H1 (cell line): ENCODE results near the gene ATG4C. TPM values are rescaled to one million over a fixed set of nuclear protein-coding genes. Genes with fewer than 3 reads are reported as not detected.

Source experiments
- CHD7 ChIP-seq: fragments of 300-600 bp; sonication (generic); IDR thresholded peaks from 2 replicates; pipeline ENCODE4 v1.7.1; 2012; ENCODE audit warnings: low read length, moderate library complexity, mild to moderate bottlenecking, inconsistent platforms; ENCODE audit not compliant: insufficient replicate concordance
- EP300 ChIP-seq, 2 experiments: IDR thresholded peaks; 1 replicate in 1 of 2; 2 replicates in 1 of 2; pipeline ENCODE4 v1.6.1; 2011 to 2012; ENCODE audit warnings: low read depth in 2 of 2, low read length in 2 of 2, mild to moderate bottlenecking in 2 of 2, borderline replicate concordance in 1 of 2, inconsistent platforms in 1 of 2, moderate library complexity in 1 of 2
- POLR2A ChIP-seq, 2 experiments: IDR thresholded peaks; 1 replicate in 1 of 2; 2 replicates in 1 of 2; pipeline ENCODE4 v1.6.1; 2011; ENCODE audit warnings: low read depth in 2 of 2, low read length in 2 of 2, mild to moderate bottlenecking in 2 of 2; ENCODE audit errors: control extremely low read depth in 1 of 2
- RXRA ChIP-seq: IDR thresholded peaks from 2 replicates; pipeline ENCODE4 v1.6.1; 2011; ENCODE audit warnings: low read depth, mild to moderate bottlenecking, low read length, moderate library complexity; ENCODE audit not compliant: insufficient read depth
- polyA plus RNA-seq, 7 experiments: library from polyadenylated mRNA; depleted of rRNA in 3 of 7; stranded (reverse) in 5 of 7; unstranded in 2 of 7; fragments of >200 nt in 5 of 7; fragments of 200-250 nt in 2 of 7; gene quantifications; 1 replicate in 5 of 7; 2 replicates in 1 of 7; 4 replicates in 1 of 7; pipeline versions ENCODE4 v1.2.1 to v1.2.3, GENCODE V29; 2011 to 2013; ENCODE audit warnings: missing spikeins in 2 of 7, mixed read lengths in 2 of 7
- total RNA-seq: library from RNA; stranded (reverse); fragmentation: NEBNext Ultra II Directional; extraction: Animal tissue kit (Norgen Biotek cat#: 25700); gene quantifications from 2 replicates; pipeline ENCODE4 v1.2.1, GENCODE V29; 2021

ATG4C gene
- total and polyA plus RNA-seq, 2 of the 8 experiments (the other 6 are each of a cell fraction or from before 2014, with no cell fraction given), result 5.1 to 22.2 TPM

GRCh38 chr1:62790716-62791115 is 6.8 kb downstream of the ATG4C start (continued):
- TF ChIP-seq CHD7 (no peak), POLR2A (IDR thresholded peaks at IDR 0.05; ENCODE audit: control extremely low read depth in 1 of 2, low read depth in 2 of 2, low read length in 2 of 2) (no peak), EP300 (IDR thresholded peaks at IDR 0.05; ENCODE audit: borderline replicate concordance in 1 of 2, low read depth in 2 of 2, low read length in 2 of 2) (no peak), RXRA (no peak)
